ENCODE data around the gene RSPO4.

The RSPO4 gene

GRCh38 chr20:1003920-1004697 is 2.0 kb upstream of the RSPO4 start:
- TF ChIP-seq CTCF (IDR thresholded peaks at IDR 0.05; ENCODE audit: low read depth, low read length): no peak
- no peak for DNase-seq (ENCODE audit: extremely low read depth, low read depth)

GRCh38 chr20:1002682-1003561 is 811 bp upstream of the RSPO4 start:
- DNase-seq (ENCODE audit: extremely low read depth, low read depth): no peak
- TF ChIP-seq CTCF (IDR thresholded peaks at IDR 0.05; ENCODE audit: low read depth, low read length): no peak

- TF ChIP-seq CTCF (IDR thresholded peaks at IDR 0.05; ENCODE audit: low read depth, low read length): no peak
- DNase-seq (ENCODE audit: extremely low read depth, low read depth): no peak
Observed at GRCh38 chr20:1001116-1001515, 995 bp downstream of the RSPO4 start.

GRCh38 chr20:998231-998830 is 3.8 kb downstream of the RSPO4 start:
- DNase-seq (ENCODE audit: extremely low read depth, low read depth): no peak
- no peak for TF ChIP-seq CTCF (IDR thresholded peaks at IDR 0.05; ENCODE audit: low read depth, low read length)

GRCh38 chr20:997486-997885 is 4.6 kb downstream of the RSPO4 start:
- DNase-seq (ENCODE audit: extremely low read depth, low read depth): no peak
- TF ChIP-seq CTCF (IDR thresholded peaks at IDR 0.05; ENCODE audit: low read depth, low read length): no peak

GRCh38 chr20:997016-997415 is 5.1 kb downstream of the RSPO4 start:
- DNase-seq (ENCODE audit: extremely low read depth, low read depth): no peak
- no peak for TF ChIP-seq CTCF (IDR thresholded peaks at IDR 0.05; ENCODE audit: low read depth, low read length)

GRCh38 chr20:995170-995569 is 6.9 kb downstream of the RSPO4 start:
- TF ChIP-seq CTCF (IDR thresholded peaks at IDR 0.05; ENCODE audit: low read depth, low read length): no peak
- DNase-seq (ENCODE audit: extremely low read depth, low read depth): no peak

Measured in AG09319 (cell line).